Gastroesophageal sphincter (tissue), 3 donors: ENCODE data around the gene ZHX3.

Source experiments
- POLR2AphosphoS5 ChIP-seq: sonication (generic); formaldehyde crosslinking; IDR thresholded peaks from one replicate; pipeline ENCODE4 v1.6.1; 2017; ENCODE audit warnings: antibody characterized with exemption
- TF ChIP-seq, protein P1 (sequence below), 4 experiments: fragments of 200-600 bp in 2 of 4; fragments of 450-650 bp in 2 of 4; sonication (generic) in 1 of 4; IDR thresholded peaks; one replicate each; pipeline ENCODE4 v1.5.1; 2017 to 2019; ENCODE audit warnings: antibody characterized with exemption in 4 of 4, mild to moderate bottlenecking in 2 of 4, moderate library complexity in 2 of 4

DNA sequence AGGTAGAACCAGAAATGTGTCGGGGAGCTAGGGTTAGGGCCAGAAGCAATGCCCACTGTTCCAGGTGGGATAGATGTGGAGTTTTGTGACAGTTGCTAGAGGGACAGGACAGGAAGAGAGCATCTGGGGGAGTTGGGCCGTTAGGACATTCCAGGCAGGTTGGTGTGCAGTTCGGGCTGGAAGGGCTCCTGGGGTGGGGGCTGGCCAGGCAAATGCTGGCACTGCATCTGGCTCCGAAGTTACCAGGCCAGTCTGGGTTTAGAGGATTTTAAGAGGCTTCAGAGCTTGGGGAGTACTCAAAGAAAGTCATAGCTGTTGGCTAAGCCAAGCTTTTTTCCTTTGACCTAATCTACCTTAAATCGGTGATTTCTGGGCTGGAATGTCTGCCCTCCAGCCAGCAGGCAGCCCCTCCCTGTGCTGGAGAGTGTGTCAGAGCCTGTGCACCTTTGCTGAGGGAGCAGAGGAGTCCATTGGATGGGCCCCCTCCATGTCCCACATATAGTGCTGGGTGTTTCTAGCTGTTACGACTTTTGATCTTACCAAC is 159.4 kb downstream of the ZHX3 start:
- no peak for TF ChIP-seq POLR2AphosphoS5
- TF ChIP-seq, protein P1, sequence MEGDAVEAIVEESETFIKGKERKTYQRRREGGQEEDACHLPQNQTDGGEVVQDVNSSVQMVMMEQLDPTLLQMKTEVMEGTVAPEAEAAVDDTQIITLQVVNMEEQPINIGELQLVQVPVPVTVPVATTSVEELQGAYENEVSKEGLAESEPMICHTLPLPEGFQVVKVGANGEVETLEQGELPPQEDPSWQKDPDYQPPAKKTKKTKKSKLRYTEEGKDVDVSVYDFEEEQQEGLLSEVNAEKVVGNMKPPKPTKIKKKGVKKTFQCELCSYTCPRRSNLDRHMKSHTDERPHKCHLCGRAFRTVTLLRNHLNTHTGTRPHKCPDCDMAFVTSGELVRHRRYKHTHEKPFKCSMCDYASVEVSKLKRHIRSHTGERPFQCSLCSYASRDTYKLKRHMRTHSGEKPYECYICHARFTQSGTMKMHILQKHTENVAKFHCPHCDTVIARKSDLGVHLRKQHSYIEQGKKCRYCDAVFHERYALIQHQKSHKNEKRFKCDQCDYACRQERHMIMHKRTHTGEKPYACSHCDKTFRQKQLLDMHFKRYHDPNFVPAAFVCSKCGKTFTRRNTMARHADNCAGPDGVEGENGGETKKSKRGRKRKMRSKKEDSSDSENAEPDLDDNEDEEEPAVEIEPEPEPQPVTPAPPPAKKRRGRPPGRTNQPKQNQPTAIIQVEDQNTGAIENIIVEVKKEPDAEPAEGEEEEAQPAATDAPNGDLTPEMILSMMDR (IDR thresholded peaks at IDR 0.05): no peak
